ENCODE measurements around the gene KNTC1. TPM values are rescaled to one million over a fixed set of nuclear protein-coding genes. Genes with fewer than 3 reads are reported as not detected.

Gene KNTC1
- polyA plus RNA-seq, 2 of the 4 experiments (the other 2 are of a cell fraction) = 30.6 to 68.7 TPM

- FAIRE-seq = no peak
- CTCF ChIA-PET = interaction anchor here (1.2 kb wide), 1 partner anchor 10 kb away, joined by 3 read pairs; no protein-coding TSS in a partner anchor
These were observed 69.8 kb downstream of the KNTC1 start for GRCh38 chr12:122596838-122597237.

GRCh38 chr12:122602456-122602855 lies 75.4 kb downstream of the KNTC1 start:
- ATAC-seq = no peak
- Histone ChIP-seq H3K9me3 (no peaks in the 10 kb centered on the region), H3K27ac (no peak overlapping the region), H3K4me1 (no peaks in the 10 kb centered on the region), H3K4me3 (no peak overlapping the region), H3K4me2 (no peak overlapping the region)
- no peak for FAIRE-seq
- POLR2A ChIA-PET = no interaction called here
- CTCF ChIA-PET = no interaction called here
- no peak for DNase-seq (ENCODE audit: low read depth in 1 of 2, low spot score in 1 of 2)
- WGBS (ENCODE audit: missing lambda C conversion rate) = 87% methylated on average over 2 of the region's 2 CpGs
- TF ChIP-seq, protein P1, sequence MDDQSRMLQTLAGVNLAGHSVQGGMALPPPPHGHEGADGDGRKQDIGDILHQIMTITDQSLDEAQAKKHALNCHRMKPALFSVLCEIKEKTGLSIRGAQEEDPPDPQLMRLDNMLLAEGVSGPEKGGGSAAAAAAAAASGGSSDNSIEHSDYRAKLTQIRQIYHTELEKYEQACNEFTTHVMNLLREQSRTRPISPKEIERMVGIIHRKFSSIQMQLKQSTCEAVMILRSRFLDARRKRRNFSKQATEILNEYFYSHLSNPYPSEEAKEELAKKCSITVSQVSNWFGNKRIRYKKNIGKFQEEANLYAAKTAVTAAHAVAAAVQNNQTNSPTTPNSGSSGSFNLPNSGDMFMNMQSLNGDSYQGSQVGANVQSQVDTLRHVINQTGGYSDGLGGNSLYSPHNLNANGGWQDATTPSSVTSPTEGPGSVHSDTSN (IDR thresholded peaks at IDR 0.05) = no peak
- no peak for TF ChIP-seq MAFK (IDR thresholded peaks at IDR 0.05; ENCODE audit: partially characterized antibody)

More at GRCh38 chr12:122596838-122597237, 69.8 kb downstream of the KNTC1 start:
- no peak overlapping the region for H3K27ac ChIP-seq
- POLR2A ChIA-PET = no interaction called here
- TF ChIP-seq NFE2L2 (conservative IDR thresholded peaks at IDR 0.05; ENCODE audit: low read length) (no peak), MAFK (IDR thresholded peaks at IDR 0.05; ENCODE audit: partially characterized antibody) (peak; percentile 46), FOSB (CRISPR knock-in tag; IDR thresholded peaks at IDR 0.05) (no peak)
- H3K4me3 ChIP-seq = no peak overlapping the region
- ATAC-seq (no peak), DNase-seq (ENCODE audit: low read depth in 1 of 2, low spot score in 1 of 2) (no peak)
- no peaks in the 10 kb centered on the region for H3K4me1 ChIP-seq
- no peaks in the 10 kb centered on the region for H3K9me3 ChIP-seq
- no peak overlapping the region for H3K4me2 ChIP-seq

DNA sequence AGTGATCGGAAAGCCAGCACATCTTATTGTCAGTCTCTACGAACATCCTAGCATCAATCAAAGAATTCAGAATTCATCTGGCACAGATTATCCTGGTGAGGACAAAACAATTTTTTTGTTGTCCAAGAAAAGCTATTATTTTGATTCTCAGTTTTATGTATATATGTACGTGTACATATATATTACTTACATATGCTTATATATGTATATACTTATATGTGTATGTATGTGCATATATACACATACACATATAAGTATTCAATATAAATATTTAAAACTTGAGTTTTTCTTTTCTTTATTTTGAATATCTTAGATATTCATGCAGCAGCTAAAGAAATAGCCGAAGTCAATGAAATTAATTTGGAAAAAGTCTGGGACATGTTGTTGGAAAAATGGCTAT lies 77.9 kb downstream of the KNTC1 start:
- Histone ChIP-seq H3K9me3 (no peaks in the 10 kb centered on the region), H3K4me3 (no peak overlapping the region), H3K4me2 (no peak overlapping the region), H3K4me1 (no peaks in the 10 kb centered on the region), H3K27ac (no peak overlapping the region)
- 91% methylated on average over 4 of the region's 4 CpGs for WGBS (ENCODE audit: missing lambda C conversion rate)
- CTCF ChIA-PET = interaction anchor here (0.8 to 1.3 kb wide), 2 partner anchors 33 to 55 kb away, joined by 3 read pairs; no protein-coding TSS in a partner anchor
- no peak for ATAC-seq
- no peak for TF ChIP-seq MAFK (IDR thresholded peaks at IDR 0.05; ENCODE audit: partially characterized antibody)
- no peak for TF ChIP-seq FOSL2 (IDR thresholded peaks at IDR 0.05)
- TF ChIP-seq FOSL2 (CRISPR knock-in tag; IDR thresholded peaks at IDR 0.05) = no peak
- TF ChIP-seq TFCP2L1 (CRISPR knock-in tag; IDR thresholded peaks at IDR 0.05) = no peak
- DNase-seq (ENCODE audit: low read depth in 1 of 2, low spot score in 1 of 2) = no peak
- POLR2A ChIA-PET = no interaction called here
- FAIRE-seq = no peak

GRCh38 chr12:122609732-122610131 lies 82.7 kb downstream of the KNTC1 start:
- no peak for DNase-seq (ENCODE audit: low read depth in 1 of 2, low spot score in 1 of 2)
- ChIA-PET POLR2A (no interaction called here), CTCF (interaction anchor here (1.1 to 2.5 kb wide), 3 partner anchors 28 to 254 kb away, joined by 3 to 9 read pairs (median 4); no protein-coding TSS in a partner anchor)
- FAIRE-seq = no peak
- H3K4me2 ChIP-seq = no peak overlapping the region
- H3K4me3 ChIP-seq = no peak overlapping the region
- H3K4me1 ChIP-seq = no peaks in the 10 kb centered on the region
- H3K9me3 ChIP-seq = no peaks in the 10 kb centered on the region
- no peak for ATAC-seq
- WGBS (ENCODE audit: missing lambda C conversion rate) = 88% methylated on average over 3 of the region's 3 CpGs
- no peak for TF ChIP-seq ELK1 (IDR thresholded peaks at IDR 0.05; ENCODE audit: low read depth, low read length)
- no peak for TF ChIP-seq JUN (IDR thresholded peaks at IDR 0.05)
- no peak overlapping the region for H3K27ac ChIP-seq

- no peak overlapping the region for H3K4me3 ChIP-seq
- no peak for TF ChIP-seq PHF8 (IDR thresholded peaks at IDR 0.05; ENCODE audit: borderline replicate concordance, low read depth)
- TF ChIP-seq, protein P2, sequence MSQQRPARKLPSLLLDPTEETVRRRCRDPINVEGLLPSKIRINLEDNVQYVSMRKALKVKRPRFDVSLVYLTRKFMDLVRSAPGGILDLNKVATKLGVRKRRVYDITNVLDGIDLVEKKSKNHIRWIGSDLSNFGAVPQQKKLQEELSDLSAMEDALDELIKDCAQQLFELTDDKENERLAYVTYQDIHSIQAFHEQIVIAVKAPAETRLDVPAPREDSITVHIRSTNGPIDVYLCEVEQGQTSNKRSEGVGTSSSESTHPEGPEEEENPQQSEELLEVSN (IDR thresholded peaks at IDR 0.05; ENCODE audit: borderline replicate concordance, low read depth) = no peak
- no peak for TF ChIP-seq ZC3H11A (IDR thresholded peaks at IDR 0.05)
- TF ChIP-seq SMC3 (IDR thresholded peaks at IDR 0.05) = no peak
- TF ChIP-seq REST (IDR thresholded peaks at IDR 0.05) = no peak
- no peak for TF ChIP-seq RAD21 (conservative IDR thresholded peaks at IDR 0.05 in 1 of 2, IDR thresholded peaks at IDR 0.05 in 1 of 2)
- TF ChIP-seq GATA3 (IDR thresholded peaks at IDR 0.05; ENCODE audit: borderline replicate concordance) = no peak
- DNase-seq (ENCODE audit: low read depth in 1 of 2, low spot score in 1 of 2) (no peak), ATAC-seq (no peak), FAIRE-seq (no peak)
- no peaks in the 10 kb centered on the region for H3K9me3 ChIP-seq
- no peaks in the 10 kb centered on the region for H3K4me1 ChIP-seq
- no peak overlapping the region for H3K4me2 ChIP-seq
- no peak overlapping the region for H3K27ac ChIP-seq
- WGBS (ENCODE audit: missing lambda C conversion rate) = 82% methylated on average over 5 of the region's 5 CpGs
- ChIA-PET POLR2A (no interaction called here), CTCF (interaction anchor here (1.1 to 2.5 kb wide), 3 partner anchors 28 to 254 kb away, joined by 3 to 9 read pairs (median 4); no protein-coding TSS in a partner anchor)
These were observed 83.2 kb downstream of the KNTC1 start for GRCh38 chr12:122610207-122610606.

Measured in A549 (cell line).